ENCODE data around the gene WBP1. TPM values are rescaled to one million over a fixed set of nuclear protein-coding genes. Genes with fewer than 3 reads are reported as not detected.

The WBP1 gene
- total RNA-seq, 1 experiment from 2014 or later = 64.4 TPM

GRCh38 chr2:74421221-74421870, 36.9 kb upstream of the WBP1 start, which contains the start of the genes C2orf81 and WDR54:
Gene C2orf81, minus strand, starts transcription at chr2:74421619. Its CDS starts 59 bp downstream, at chr2:74421560.
Gene WDR54, plus strand, starts transcription at chr2:74421730. Its CDS starts 424 bp downstream, at chr2:74422154.
- TF ChIP-seq EZH2 (IDR thresholded peaks at IDR 0.05; ENCODE audit: low read length, unreplicated experiment) (no peak), EZH2phosphoT487 (IDR thresholded peaks at IDR 0.05; ENCODE audit: borderline replicate concordance, low read length) (no peak)
- H2AFZ ChIP-seq (ENCODE audit: low read length) = peak within 1 kb of the TSS; percentile 99
- H3K36me3 ChIP-seq (ENCODE audit: low read depth, low read length) = peaks cover 10% of the 10 kb centered on the region; the same call in 1 of the 2 replicates
- CTCF ChIA-PET = no interaction called here
- peaks cover 6% of the 10 kb centered on the region; the same call in 1 of the 2 replicates for H3K4me1 ChIP-seq (ENCODE audit: insufficient read depth, low read length)
- ATAC-seq = peak; percentile 85
- peak within 1 kb of the TSS; percentile 99 for H3K4me2 ChIP-seq (ENCODE audit: low read length)
- POLR2A ChIA-PET (ENCODE audit: unreplicated experiment) = no interaction called here
- no peaks in the 10 kb centered on the region for H3F3A ChIP-seq (ENCODE audit: low read length, unreplicated experiment)
- H3K9ac ChIP-seq (ENCODE audit: low read length) = peak within 1 kb of the TSS; percentile 57
- no peaks in the 10 kb centered on the region for H3K27me3 ChIP-seq (ENCODE audit: low read length)
- H3K4me3 ChIP-seq (ENCODE audit: low read length) = peak within 1 kb of the TSS; percentile 88
- peak within 1 kb of the TSS; percentile 49 for H3K27ac ChIP-seq (ENCODE audit: low read length)
- no peaks in the 10 kb centered on the region for H3K9me2 ChIP-seq (replicated peaks; ENCODE audit: low read length)
- H3K79me2 ChIP-seq (ENCODE audit: low read length) = no peaks in the 10 kb centered on the region
- DNase-seq = peak; percentile 94
- BruUV-seq (replicated peaks) = no TSS peak
- H4K20me1 ChIP-seq (ENCODE audit: low read length) = no peaks in the 10 kb centered on the region
- H3K9me3 ChIP-seq (ENCODE audit: low read length) = no peaks in the 10 kb centered on the region
- intact Hi-C loops (cut with micrococcal nuclease) = loop anchor here (2.0 kb wide), 1 partner anchor 19 kb away; the partner anchor contains the start of gene RTKN

- H3K4me1 ChIP-seq (ENCODE audit: insufficient read depth, low read length) = peaks cover 6% of the 10 kb centered on the region; the same call in 1 of the 2 replicates
- H3K27ac ChIP-seq (ENCODE audit: low read length) = no peak overlapping the region
- H3K79me2 ChIP-seq (ENCODE audit: low read length) = no peaks in the 10 kb centered on the region
- no TSS peak for BruUV-seq (replicated peaks)
- no peaks in the 10 kb centered on the region for H3F3A ChIP-seq (ENCODE audit: low read length, unreplicated experiment)
- DNase-seq (no peak), ATAC-seq (no peak)
- H3K4me2 ChIP-seq (ENCODE audit: low read length) = no peak overlapping the region
- TF ChIP-seq EZH2 (IDR thresholded peaks at IDR 0.05; ENCODE audit: low read length, unreplicated experiment) = no peak
- no peak overlapping the region for H2AFZ ChIP-seq (ENCODE audit: low read length)
- H3K9ac ChIP-seq (ENCODE audit: low read length) = no peak overlapping the region
- CTCF ChIA-PET = no interaction called here
- H4K20me1 ChIP-seq (ENCODE audit: low read length) = no peaks in the 10 kb centered on the region
- peaks cover 17% of the 10 kb centered on the region; the same call in 1 of the 2 replicates for H3K36me3 ChIP-seq (ENCODE audit: low read depth, low read length)
- H3K4me3 ChIP-seq (ENCODE audit: low read length) = no peak overlapping the region
- POLR2A ChIA-PET (ENCODE audit: unreplicated experiment) = no interaction called here
- H3K9me2 ChIP-seq (replicated peaks; ENCODE audit: low read length) = no peaks in the 10 kb centered on the region
- H3K9me3 ChIP-seq (ENCODE audit: low read length) = no peaks in the 10 kb centered on the region
- intact Hi-C loops (cut with micrococcal nuclease) = no loop called here
- H3K27me3 ChIP-seq (ENCODE audit: low read length) = no peaks in the 10 kb centered on the region
These were observed 34.8 kb upstream of the WBP1 start for GRCh38 chr2:74423231-74424095.

GRCh38 chr2:74424139-74424992, 33.9 kb upstream of the WBP1 start:
- H3K27ac ChIP-seq (ENCODE audit: low read length) = no peak overlapping the region
- CTCF ChIA-PET = no interaction called here
- H3K79me2 ChIP-seq (ENCODE audit: low read length) = no peaks in the 10 kb centered on the region
- H3K27me3 ChIP-seq (ENCODE audit: low read length) = no peaks in the 10 kb centered on the region
- no peak overlapping the region for H3K9ac ChIP-seq (ENCODE audit: low read length)
- H2AFZ ChIP-seq (ENCODE audit: low read length) = no peak overlapping the region
- BruUV-seq (replicated peaks) = no TSS peak
- ATAC-seq (no peak), DNase-seq (peak; percentile 11)
- no peaks in the 10 kb centered on the region for H3F3A ChIP-seq (ENCODE audit: low read length, unreplicated experiment)
- H3K9me3 ChIP-seq (ENCODE audit: low read length) = no peaks in the 10 kb centered on the region
- H3K4me3 ChIP-seq (ENCODE audit: low read length) = no peak overlapping the region
- TF ChIP-seq CTCF (conservative IDR thresholded peaks at IDR 0.05; ENCODE audit: low read depth, low read length) (no peak), EZH2 (IDR thresholded peaks at IDR 0.05; ENCODE audit: low read length, unreplicated experiment) (no peak), EZH2phosphoT487 (IDR thresholded peaks at IDR 0.05; ENCODE audit: borderline replicate concordance, low read length) (no peak)
- POLR2A ChIA-PET (ENCODE audit: unreplicated experiment) = no interaction called here
- H4K20me1 ChIP-seq (ENCODE audit: low read length) = no peaks in the 10 kb centered on the region
- H3K4me1 ChIP-seq (ENCODE audit: insufficient read depth, low read length) = peaks cover 6% of the 10 kb centered on the region; the same call in 1 of the 2 replicates
- peaks cover 24% of the 10 kb centered on the region; the same call in 1 of the 2 replicates for H3K36me3 ChIP-seq (ENCODE audit: low read depth, low read length)
- H3K4me2 ChIP-seq (ENCODE audit: low read length) = no peak overlapping the region
- intact Hi-C loops (cut with micrococcal nuclease) = no loop called here
- no peaks in the 10 kb centered on the region for H3K9me2 ChIP-seq (replicated peaks; ENCODE audit: low read length)

Measured in PC-3 (cell line).